ENCODE results near the gene INSC. TPM values are rescaled to one million over a fixed set of nuclear protein-coding genes. Genes with fewer than 3 reads are reported as not detected.
A peak's percentile ranks its signal among the peaks of the same experiment; 100 is the strongest.

INSC gene
- total RNA-seq, 1 experiment from 2014 or later = 0.17 TPM

DNA sequence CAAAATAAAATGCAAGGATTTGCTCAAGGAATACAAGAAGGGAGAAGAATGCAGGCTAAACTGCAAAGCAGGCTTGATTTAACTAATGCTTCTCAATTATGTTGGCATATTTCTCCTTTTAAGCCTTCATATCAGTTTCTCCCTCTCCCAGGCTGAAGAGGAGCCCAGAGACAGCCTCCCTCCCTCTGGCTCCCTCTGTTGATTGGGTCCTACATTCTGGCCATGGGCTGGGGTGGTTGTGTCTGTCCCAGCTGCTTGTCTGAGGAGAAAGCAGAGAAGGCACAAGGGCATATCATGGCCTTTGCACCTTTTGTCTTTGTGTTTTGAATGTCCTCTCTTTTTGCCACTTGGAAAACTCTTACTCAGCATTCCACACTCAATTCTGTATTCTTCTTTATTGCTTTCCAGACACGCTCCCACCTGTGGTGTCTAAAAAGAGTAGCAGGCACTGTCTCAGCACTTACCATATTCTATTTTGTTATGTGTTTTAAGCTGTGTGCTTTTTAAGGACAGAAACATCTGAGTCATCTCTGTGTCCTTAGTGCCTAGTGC, 77.4 kb downstream of the INSC start:
- Histone ChIP-seq H2AFZ (ENCODE audit: low read depth, low read length, poor library complexity, severe bottlenecking) (no peak overlapping the region), H3K4me1 (ENCODE audit: control insufficient read depth in 1 of 2, insufficient read depth in 2 of 2, low read length in 2 of 2) (no peaks in the 10 kb centered on the region; a peak in 1 of 4 replicates), H3K4me2 (ENCODE audit: low read length) (no peak overlapping the region), H3K27me3 (ENCODE audit: insufficient read depth, low read length) (no peaks in the 10 kb centered on the region), H3K9me3 (ENCODE audit: control insufficient read depth in 1 of 2, insufficient read depth in 1 of 2, low read depth in 1 of 2, low read length in 2 of 2) (no peaks in the 10 kb centered on the region), H4K20me1 (ENCODE audit: insufficient read depth) (no peaks in the 10 kb centered on the region), H3K36me3 (ENCODE audit: control insufficient read depth in 1 of 2, insufficient read depth in 2 of 2, low read length in 2 of 2) (no peaks in the 10 kb centered on the region), H3K27ac (ENCODE audit: low read depth, low read length) (no peak overlapping the region), H3K4me3 (replicated peaks in 1 of 2; ENCODE audit: low read depth in 1 of 2, low read length in 2 of 2) (no peak overlapping the region), H3K9ac (ENCODE audit: low read length) (no peak overlapping the region), H3K79me2 (ENCODE audit: insufficient read depth, low read length) (no peaks in the 10 kb centered on the region), H3K9me2 (ENCODE audit: insufficient read depth) (no peaks in the 10 kb centered on the region)
- CTCF ChIA-PET = no interaction called here
- no peak for TF ChIP-seq CEBPB (IDR thresholded peaks at IDR 0.05; ENCODE audit: low read depth)
- TF ChIP-seq POLR2A (IDR thresholded peaks at IDR 0.05; ENCODE audit: borderline replicate concordance, extremely low read depth, insufficient read depth, insufficient read length) = no peak
- TF ChIP-seq YY1 (IDR thresholded peaks at IDR 0.05; ENCODE audit: extremely low read depth, insufficient replicate concordance, low read depth, low read length) = no peak
- TF ChIP-seq FOSL1 (IDR thresholded peaks at IDR 0.05; ENCODE audit: low read depth) = no peak
- TF ChIP-seq EZH2 (IDR thresholded peaks at IDR 0.05) = no peak
- TF ChIP-seq ZNF274 (IDR thresholded peaks at IDR 0.05; ENCODE audit: low read depth, low read length) = no peak
- no peak for DNase-seq (ENCODE audit: low read depth, low spot score)
- ATAC-seq = peak; percentile 65; the same call in 1 of the 2 replicates
- POLR2A ChIA-PET = no interaction called here
- RAD21 ChIA-PET (ENCODE audit: low non-redundant PET in 1 of 2, low total read pairs in 2 of 2, uncharacterized antibody in 2 of 2, unreplicated experiment in 2 of 2) = no interaction called here
- BruUV-seq (replicated peaks) = no TSS peak
- intact Hi-C loops (cut with micrococcal nuclease) = no loop called here

DNA sequence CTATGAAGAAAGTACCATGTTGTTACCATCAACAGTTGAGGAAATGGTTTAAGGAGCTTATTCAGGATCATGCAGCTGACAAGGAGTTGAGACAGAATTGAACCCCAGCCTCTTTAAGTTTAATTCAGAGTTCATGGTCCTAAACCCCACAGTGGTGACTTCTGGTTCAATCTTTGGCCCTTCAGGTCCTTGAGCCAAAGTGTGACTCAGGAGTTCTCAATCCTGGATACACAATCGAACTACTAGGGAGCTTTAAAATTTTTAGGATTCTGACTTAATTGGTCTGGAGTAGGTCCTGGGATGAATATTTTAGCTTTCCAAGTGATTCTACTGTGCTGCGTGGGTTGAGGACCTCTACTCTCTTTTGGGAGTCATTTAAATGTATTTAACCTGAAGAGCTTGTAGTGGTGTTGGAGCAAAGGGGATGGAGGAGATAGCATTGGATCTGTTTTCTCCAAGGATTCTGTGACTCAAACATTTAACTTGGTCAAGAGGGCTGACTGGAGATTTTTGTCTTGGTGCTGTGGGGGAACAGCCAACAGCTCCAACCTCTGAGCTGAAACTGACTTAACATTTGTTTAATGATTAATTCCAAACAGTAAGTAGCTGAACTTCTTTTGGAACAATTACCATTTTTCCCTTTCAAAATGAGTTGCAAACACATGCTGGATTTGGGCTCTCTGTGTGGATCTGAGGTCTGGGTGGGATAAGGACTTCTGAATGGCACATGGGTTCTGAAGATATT, 80.1 kb downstream of the INSC start:
- ChIA-PET RAD21 (ENCODE audit: low non-redundant PET in 1 of 2, low total read pairs in 2 of 2, uncharacterized antibody in 2 of 2, unreplicated experiment in 2 of 2) (no interaction called here), CTCF (interaction anchor here (0.8 to 1.7 kb wide), 5 partner anchors 15 to 287 kb away, joined by 3 to 6 read pairs (median 3); no protein-coding TSS in a partner anchor), POLR2A (no interaction called here)
- no peaks in the 10 kb centered on the region for H3K9me2 ChIP-seq (ENCODE audit: insufficient read depth)
- intact Hi-C loops (cut with micrococcal nuclease) = no loop called here
- H3K27ac ChIP-seq (ENCODE audit: low read depth, low read length) = no peak overlapping the region
- H3K27me3 ChIP-seq (ENCODE audit: insufficient read depth, low read length) = no peaks in the 10 kb centered on the region
- H3K9me3 ChIP-seq (ENCODE audit: control insufficient read depth in 1 of 2, insufficient read depth in 1 of 2, low read depth in 1 of 2, low read length in 2 of 2) = no peaks in the 10 kb centered on the region
- no peaks in the 10 kb centered on the region for H3K36me3 ChIP-seq (ENCODE audit: control insufficient read depth in 1 of 2, insufficient read depth in 2 of 2, low read length in 2 of 2)
- H3K4me1 ChIP-seq (ENCODE audit: control insufficient read depth in 1 of 2, insufficient read depth in 2 of 2, low read length in 2 of 2) = no peaks in the 10 kb centered on the region; a peak in 1 of 4 replicates
- no peak for DNase-seq (ENCODE audit: low read depth, low spot score)
- no peak overlapping the region for H3K4me3 ChIP-seq (replicated peaks in 1 of 2; ENCODE audit: low read depth in 1 of 2, low read length in 2 of 2)
- no peaks in the 10 kb centered on the region for H4K20me1 ChIP-seq (ENCODE audit: insufficient read depth)
- no peak overlapping the region for H3K4me2 ChIP-seq (ENCODE audit: low read length)
- H2AFZ ChIP-seq (ENCODE audit: low read depth, low read length, poor library complexity, severe bottlenecking) = no peak overlapping the region
- no TSS peak for BruUV-seq (replicated peaks)
- no peak for ATAC-seq
- no peak overlapping the region for H3K9ac ChIP-seq (ENCODE audit: low read length)
- TF ChIP-seq CBX3 (IDR thresholded peaks at IDR 0.05; ENCODE audit: low read depth) (no peak), SIN3A (IDR thresholded peaks at IDR 0.05; ENCODE audit: low read depth) (no peak), CEBPB (IDR thresholded peaks at IDR 0.05; ENCODE audit: low read depth) (no peak), EZH2 (IDR thresholded peaks at IDR 0.05) (no peak), FOSL1 (IDR thresholded peaks at IDR 0.05; ENCODE audit: low read depth) (no peak), ZFX (IDR thresholded peaks at IDR 0.05) (no peak), TCF7L2 (IDR thresholded peaks at IDR 0.05; ENCODE audit: borderline replicate concordance, extremely low read depth, insufficient read depth, insufficient read length) (no peak)
- TF ChIP-seq, protein P1, sequence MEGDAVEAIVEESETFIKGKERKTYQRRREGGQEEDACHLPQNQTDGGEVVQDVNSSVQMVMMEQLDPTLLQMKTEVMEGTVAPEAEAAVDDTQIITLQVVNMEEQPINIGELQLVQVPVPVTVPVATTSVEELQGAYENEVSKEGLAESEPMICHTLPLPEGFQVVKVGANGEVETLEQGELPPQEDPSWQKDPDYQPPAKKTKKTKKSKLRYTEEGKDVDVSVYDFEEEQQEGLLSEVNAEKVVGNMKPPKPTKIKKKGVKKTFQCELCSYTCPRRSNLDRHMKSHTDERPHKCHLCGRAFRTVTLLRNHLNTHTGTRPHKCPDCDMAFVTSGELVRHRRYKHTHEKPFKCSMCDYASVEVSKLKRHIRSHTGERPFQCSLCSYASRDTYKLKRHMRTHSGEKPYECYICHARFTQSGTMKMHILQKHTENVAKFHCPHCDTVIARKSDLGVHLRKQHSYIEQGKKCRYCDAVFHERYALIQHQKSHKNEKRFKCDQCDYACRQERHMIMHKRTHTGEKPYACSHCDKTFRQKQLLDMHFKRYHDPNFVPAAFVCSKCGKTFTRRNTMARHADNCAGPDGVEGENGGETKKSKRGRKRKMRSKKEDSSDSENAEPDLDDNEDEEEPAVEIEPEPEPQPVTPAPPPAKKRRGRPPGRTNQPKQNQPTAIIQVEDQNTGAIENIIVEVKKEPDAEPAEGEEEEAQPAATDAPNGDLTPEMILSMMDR (IDR thresholded peaks at IDR 0.05 in 2 of 3, conservative IDR thresholded peaks at IDR 0.05 in 1 of 3; ENCODE audit: borderline replicate concordance in 1 of 3, insufficient read depth in 1 of 3, low read depth in 2 of 3, low read length in 2 of 3) = no peak
- no peaks in the 10 kb centered on the region for H3K79me2 ChIP-seq (ENCODE audit: insufficient read depth, low read length)

Data from HCT116 (cell line).